Astrocyte (in vitro differentiated cells and primary cell): Measurements from ENCODE around the gene NCAPD2.

Experiments
- CTCF ChIP-seq: IDR thresholded peaks from 2 replicates; pipeline ENCODE4 v1.5.1; 2011; ENCODE audit warnings: low read depth, mild to moderate bottlenecking, inconsistent platforms, low read length, moderate library complexity; ENCODE audit not compliant: insufficient read depth
- EZH2 ChIP-seq: IDR thresholded peaks from 2 replicates; pipeline ENCODE4 v1.6.1; 2012; ENCODE audit warnings: mild to moderate bottlenecking, low read length, inconsistent platforms; ENCODE audit not compliant: insufficient read depth

DNA sequence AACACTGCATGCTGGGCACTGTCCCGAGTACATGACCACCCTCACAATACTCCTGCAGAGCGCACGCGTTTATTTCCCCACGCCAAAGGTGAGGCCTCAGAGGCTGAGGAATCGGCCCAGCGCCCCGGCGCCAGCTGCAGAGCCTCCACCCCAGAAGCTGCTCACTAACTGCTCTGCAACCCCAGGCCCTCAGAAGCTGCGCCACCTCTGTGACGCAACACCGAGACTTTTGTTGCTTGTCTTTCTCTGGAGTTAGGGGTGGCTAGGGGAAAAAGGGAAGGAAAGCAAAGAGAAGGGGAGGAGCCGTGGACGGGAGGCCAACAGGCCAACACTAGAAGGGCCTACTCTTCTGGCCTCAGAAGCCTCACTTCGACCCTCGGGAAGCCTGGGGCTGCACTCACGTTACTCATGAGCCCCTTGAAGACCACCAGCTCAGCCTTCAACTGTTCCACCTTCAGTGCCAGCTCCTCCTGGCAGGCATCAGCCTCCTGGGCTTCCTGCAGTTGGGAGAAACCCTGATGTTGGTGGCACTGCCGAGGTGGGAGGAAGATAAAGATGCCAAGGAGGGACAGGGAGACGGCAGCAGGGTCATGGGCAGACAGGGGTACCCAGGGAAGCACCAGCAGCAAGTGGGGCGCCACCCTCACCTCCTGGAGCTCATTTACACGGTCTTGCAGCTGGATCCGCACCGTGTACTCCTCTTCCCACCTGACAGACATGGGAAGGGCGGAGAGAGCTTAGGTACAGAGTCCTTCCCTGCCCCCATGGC lies 56.6 kb downstream of the NCAPD2 start:
- no peak for TF ChIP-seq CTCF
- TF ChIP-seq EZH2 = no peak
